ENCODE data around the gene TMTC1.
"Not testable (repeated sequence)": the region's sequence is repeated elsewhere in the genome, so short reads cannot be mapped to it uniquely, and the experiment has no call there.

Gene TMTC1

DNA sequence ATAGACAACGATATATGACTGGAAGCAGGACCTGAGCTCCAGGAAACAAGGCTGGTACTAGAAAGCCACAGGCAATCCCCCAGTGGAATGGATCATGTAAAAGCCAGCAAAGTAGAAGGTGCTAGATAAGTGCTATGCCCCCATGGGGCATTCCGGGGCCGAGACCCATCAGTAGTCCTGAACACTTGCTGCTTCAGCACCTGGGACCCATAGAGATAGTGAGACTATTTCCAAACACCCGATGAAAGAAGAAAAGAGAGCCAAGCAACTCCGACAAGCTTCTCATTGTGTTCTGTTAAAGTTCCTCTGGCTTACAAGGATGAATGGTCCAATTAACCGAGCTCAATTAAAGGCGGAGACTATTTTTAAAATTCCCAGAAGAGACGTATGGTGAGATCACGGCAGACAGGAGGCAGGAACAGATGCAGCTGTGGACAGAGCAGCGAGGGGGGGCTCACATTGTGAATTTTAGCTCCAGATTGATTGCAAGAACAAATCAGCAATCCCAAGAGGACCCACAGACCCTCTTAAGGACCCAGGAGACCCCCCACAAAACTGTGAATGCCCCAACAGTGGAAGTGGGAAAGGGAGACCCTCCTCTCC, 143.7 kb downstream of the TMTC1 start:
- H3K9me3 ChIP-seq: no peaks in the 10 kb centered on the region
- no peak overlapping the region for H3K4me3 ChIP-seq (ENCODE audit: low read depth, low read length)
- H3K36me3 ChIP-seq: no peaks in the 10 kb centered on the region
- DNase-seq: no peak
- TF ChIP-seq, protein P1, sequence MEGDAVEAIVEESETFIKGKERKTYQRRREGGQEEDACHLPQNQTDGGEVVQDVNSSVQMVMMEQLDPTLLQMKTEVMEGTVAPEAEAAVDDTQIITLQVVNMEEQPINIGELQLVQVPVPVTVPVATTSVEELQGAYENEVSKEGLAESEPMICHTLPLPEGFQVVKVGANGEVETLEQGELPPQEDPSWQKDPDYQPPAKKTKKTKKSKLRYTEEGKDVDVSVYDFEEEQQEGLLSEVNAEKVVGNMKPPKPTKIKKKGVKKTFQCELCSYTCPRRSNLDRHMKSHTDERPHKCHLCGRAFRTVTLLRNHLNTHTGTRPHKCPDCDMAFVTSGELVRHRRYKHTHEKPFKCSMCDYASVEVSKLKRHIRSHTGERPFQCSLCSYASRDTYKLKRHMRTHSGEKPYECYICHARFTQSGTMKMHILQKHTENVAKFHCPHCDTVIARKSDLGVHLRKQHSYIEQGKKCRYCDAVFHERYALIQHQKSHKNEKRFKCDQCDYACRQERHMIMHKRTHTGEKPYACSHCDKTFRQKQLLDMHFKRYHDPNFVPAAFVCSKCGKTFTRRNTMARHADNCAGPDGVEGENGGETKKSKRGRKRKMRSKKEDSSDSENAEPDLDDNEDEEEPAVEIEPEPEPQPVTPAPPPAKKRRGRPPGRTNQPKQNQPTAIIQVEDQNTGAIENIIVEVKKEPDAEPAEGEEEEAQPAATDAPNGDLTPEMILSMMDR (IDR thresholded peaks at IDR 0.05; ENCODE audit: low read depth, low read length): no peak
- peaks cover 8% of the 10 kb centered on the region; the same call in 1 of the 2 replicates for H3K4me1 ChIP-seq
- no peaks in the 10 kb centered on the region for H3K27me3 ChIP-seq

DNA sequence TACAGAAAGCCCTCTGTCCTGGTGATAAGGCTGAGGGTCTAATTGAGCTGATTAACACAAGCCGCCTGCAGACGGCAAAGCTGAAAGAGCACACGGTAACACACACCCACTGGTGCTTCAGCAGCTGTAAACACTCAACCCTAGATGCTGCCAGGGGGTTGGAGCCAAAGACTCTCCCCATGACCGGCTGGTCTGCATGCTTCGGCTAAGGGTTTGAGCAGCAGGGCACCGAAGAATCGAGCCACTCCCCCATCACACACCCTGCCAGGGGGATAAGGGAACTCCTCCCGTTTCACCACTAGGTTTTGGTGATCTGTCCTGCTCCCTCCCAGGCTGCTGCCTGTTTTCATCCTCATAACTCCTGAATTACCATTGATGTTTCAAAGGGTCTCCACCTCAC, 145.2 kb downstream of the TMTC1 start:
- Histone ChIP-seq H3K4me3 (ENCODE audit: low read depth, low read length) (no peak overlapping the region), H3K4me1 (peaks cover 8% of the 10 kb centered on the region; the same call in 1 of the 2 replicates), H3K36me3 (no peaks in the 10 kb centered on the region), H3K9me3 (no peaks in the 10 kb centered on the region), H3K27me3 (no peaks in the 10 kb centered on the region)
- no peak for DNase-seq
- TF ChIP-seq, protein P1 (IDR thresholded peaks at IDR 0.05; ENCODE audit: low read depth, low read length): no peak

DNA sequence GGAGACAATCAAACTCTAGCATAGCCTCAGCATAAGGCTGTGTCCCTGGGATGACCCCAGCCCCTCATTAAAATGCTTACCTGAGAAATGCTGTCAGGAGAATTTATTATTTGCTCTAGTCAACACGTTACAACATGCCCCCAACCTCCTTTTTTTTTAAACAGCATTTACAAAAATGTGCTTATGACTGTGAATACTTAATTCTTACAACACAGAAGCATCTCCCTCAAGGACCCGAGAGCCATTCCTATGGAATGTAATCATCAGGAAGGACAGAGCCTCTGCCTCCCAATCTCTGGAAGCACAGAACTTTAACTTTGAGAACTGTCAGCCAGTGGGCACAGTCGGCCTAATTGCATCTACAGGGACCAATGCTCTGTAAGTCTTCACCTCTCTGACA, 149.7 kb downstream of the TMTC1 start:
- Histone ChIP-seq H3K4me1 (no peaks in the 10 kb centered on the region), H3K27me3 (no peaks in the 10 kb centered on the region), H3K4me3 (ENCODE audit: low read depth, low read length) (no peak overlapping the region), H3K36me3 (no peaks in the 10 kb centered on the region), H3K9me3 (no peaks in the 10 kb centered on the region)
- TF ChIP-seq, protein P1 (IDR thresholded peaks at IDR 0.05; ENCODE audit: low read depth, low read length): no peak
- no peak for DNase-seq

DNA sequence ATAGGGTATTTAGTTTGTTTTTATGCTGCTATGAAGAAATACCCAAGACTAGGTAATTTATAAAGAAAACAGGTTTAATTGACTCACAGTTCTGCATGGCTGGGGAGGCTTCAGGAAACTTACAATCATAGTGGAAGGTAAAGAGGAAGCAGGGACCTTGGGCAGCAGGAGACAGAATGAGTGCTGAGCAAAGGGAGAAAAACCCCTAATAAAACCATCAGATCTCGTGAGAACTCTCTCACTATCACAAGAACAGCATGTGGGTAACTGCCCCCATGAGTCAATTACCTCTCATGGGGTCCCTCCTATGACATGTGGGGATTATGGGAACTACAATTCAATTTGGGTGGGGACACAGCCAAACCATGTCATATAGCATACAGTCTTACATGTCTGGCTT, 153.6 kb downstream of the TMTC1 start:
- H3K36me3 ChIP-seq; H3K4me1 ChIP-seq; H3K27me3 ChIP-seq; H3K4me3 ChIP-seq (ENCODE audit: low read depth, low read length); H3K9me3 ChIP-seq; DNase-seq: not testable (repeated sequence)

DNA sequence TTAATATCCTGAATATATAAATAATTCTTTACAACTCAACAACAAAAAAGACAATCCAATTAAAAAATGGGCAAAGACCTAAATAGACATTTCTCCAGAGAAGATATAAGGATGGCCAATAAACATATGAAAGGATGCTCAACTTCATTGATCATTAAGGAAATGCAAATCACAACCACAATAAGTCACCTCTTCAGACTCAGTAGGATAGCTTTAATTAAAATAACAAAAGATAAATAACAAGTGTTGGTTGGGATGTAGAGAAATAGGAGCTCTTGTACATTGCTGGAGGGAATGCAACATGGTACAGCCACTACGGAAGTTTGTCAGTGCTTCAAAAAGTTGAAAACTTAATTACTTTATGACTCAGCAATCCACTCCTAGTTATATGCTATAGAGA, 156.5 kb downstream of the TMTC1 start:
- Histone ChIP-seq H3K4me1 (no peaks in the 10 kb centered on the region), H3K27me3 (no peaks in the 10 kb centered on the region), H3K9me3 (no peaks in the 10 kb centered on the region)

DNA sequence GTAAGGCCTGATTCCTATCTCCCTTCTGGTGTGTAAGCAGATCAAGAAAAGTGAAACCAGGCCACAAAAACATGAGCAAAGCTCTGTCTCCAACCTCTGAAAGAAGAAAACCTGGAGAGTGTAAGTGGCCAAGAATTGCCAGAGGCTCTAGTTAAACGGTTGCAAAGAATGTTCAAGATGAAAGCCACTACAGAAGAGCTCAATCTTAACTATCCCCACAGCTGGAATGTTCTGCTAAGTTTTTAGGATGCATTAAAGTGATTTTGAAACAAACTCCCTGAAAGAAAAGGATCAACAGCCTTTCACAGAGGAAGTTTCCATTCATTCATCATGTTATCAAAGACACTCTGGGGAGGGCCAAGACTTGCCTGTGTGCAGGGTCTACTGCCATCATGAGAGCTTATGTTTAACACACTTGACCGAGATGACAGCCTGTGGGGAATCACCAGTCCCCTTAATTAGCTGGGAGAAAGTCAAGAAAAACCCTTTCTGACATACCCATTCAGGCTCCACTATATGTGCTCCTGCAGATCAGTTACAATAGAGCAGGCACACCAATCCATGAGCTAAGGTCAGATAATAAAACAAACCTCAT, 158.3 kb downstream of the TMTC1 start:
- Histone ChIP-seq H3K27me3 (no peaks in the 10 kb centered on the region), H3K9me3 (no peaks in the 10 kb centered on the region), H3K4me3 (ENCODE audit: low read depth, low read length) (no peak overlapping the region), H3K4me1 (no peaks in the 10 kb centered on the region), H3K36me3 (no peaks in the 10 kb centered on the region)
- TF ChIP-seq, protein P1 (IDR thresholded peaks at IDR 0.05; ENCODE audit: low read depth, low read length): no peak
- no peak for DNase-seq

More for the DNA sequence above, 156.5 kb downstream of the TMTC1 start:
- DNase-seq: no peak
- H3K4me3 ChIP-seq (ENCODE audit: low read depth, low read length): no peak overlapping the region
- H3K36me3 ChIP-seq: no peaks in the 10 kb centered on the region
- TF ChIP-seq, protein P1 (IDR thresholded peaks at IDR 0.05; ENCODE audit: low read depth, low read length): no peak

Data from BE2C (cell line).